ENCODE data around the gene PLA2G6. TPM values are rescaled to one million over a fixed set of nuclear protein-coding genes. Genes with fewer than 3 reads are reported as not detected.

PLA2G6 gene
- total RNA-seq, 1 experiment from 2014 or later = 24.1 TPM

DNA sequence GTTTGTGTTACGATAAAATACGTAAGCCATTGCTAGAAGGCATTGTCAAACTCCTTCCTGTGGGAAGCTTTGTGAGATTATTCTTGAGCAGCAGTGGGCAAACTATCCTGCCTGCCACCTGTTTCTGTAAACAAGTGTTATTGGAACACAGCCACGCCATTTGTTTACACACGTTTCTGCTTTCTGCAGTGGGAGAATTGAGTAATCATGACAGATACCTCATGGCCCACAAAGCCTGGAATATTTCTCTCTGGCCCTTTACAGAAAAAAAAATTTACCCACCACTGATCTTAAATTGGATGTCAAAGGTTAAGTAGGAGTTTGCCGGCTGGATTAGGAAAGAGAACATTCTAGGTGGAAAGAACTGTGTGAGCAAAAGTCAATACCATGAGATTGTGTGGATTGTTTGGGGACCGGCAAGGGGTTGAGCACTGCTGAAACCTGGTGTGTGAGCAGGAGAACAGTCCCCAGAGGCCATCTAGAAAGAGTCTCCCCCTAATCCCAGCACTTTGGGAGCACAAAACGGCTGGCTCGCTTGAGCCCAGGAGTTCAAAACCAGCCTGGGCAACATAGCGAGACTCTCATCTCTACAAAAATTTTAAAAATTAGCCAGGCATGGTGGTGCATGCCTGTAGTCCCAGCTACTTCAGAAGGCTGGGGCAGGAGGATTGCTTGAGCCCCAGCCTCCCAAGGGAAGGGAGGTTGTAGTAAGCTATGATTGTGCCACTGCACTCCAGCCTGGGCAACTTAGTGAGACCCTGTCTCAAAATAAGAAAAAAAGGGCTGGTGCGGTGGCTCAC is 6.0 kb upstream of the PLA2G6 start:
- no peak overlapping the region for H4K5ac ChIP-seq (ENCODE audit: insufficient read length, low read depth, low read length)
- H3K9ac ChIP-seq (ENCODE audit: extremely low read depth, insufficient read length, low read length) = no peak overlapping the region
- no peaks in the 10 kb centered on the region for H3K23me2 ChIP-seq (ENCODE audit: insufficient read length, low read depth, low read length, poor library complexity, severe bottlenecking)
- H3K27ac Mint-ChIP-seq = no peak overlapping the region
- H3K56ac ChIP-seq (ENCODE audit: insufficient read length, low read depth, low read length) = no peak overlapping the region
- H3K23ac ChIP-seq (ENCODE audit: insufficient read length, low read depth, low read length) = no peak overlapping the region
- no peak overlapping the region for H3K27ac ChIP-seq (ENCODE audit: insufficient read length, low read depth, low read length)
- no peak overlapping the region for H4K8ac ChIP-seq (replicated peaks; ENCODE audit: insufficient read length, low read depth, low read length)
- no peak overlapping the region for H2BK15ac ChIP-seq (ENCODE audit: low read depth, low read length)
- no CpG with 5 or more reads among the region's 10 CpGs for WGBS (ENCODE audit: extremely low coverage, insufficient read length, low lambda C conversion rate)
- H2BK5ac ChIP-seq (ENCODE audit: insufficient read length, low read length) = no peak overlapping the region
- no peak overlapping the region for H3K4ac ChIP-seq (ENCODE audit: low read depth, low read length)
- peaks cover 22% of the 10 kb centered on the region for H3K27me3 Mint-ChIP-seq (ENCODE audit: low read depth)
- H2BK120ac ChIP-seq (ENCODE audit: low read depth, low read length, poor library complexity, severe bottlenecking) = no peak overlapping the region
- H3K9me3 Mint-ChIP-seq = peaks cover 5 to 12% of the 10 kb centered on the region in 2 experiments
- no peak overlapping the region for H2BK20ac ChIP-seq (ENCODE audit: low read depth, low read length, poor library complexity, severe bottlenecking)
- no peak overlapping the region for H2AFZ ChIP-seq (ENCODE audit: low read length)
- H3K9me3 ChIP-seq (ENCODE audit: control insufficient read depth, low read depth, low read length) = no peaks in the 10 kb centered on the region
- H2AK5ac ChIP-seq (ENCODE audit: insufficient read length, low read length) = no peak overlapping the region
- no peak overlapping the region for H3K18ac ChIP-seq (ENCODE audit: insufficient read length, low read depth, low read length)
- H3K4me1 ChIP-seq (ENCODE audit: insufficient read depth, low read length) = no peaks in the 10 kb centered on the region
- no peak overlapping the region for H2BK12ac ChIP-seq (ENCODE audit: insufficient read length, low read depth, low read length)
- no peak for DNase-seq
- H3K4me1 Mint-ChIP-seq = peaks cover 7 to 19% of the 10 kb centered on the region in 2 experiments
- no peaks in the 10 kb centered on the region for H3K79me1 ChIP-seq (ENCODE audit: insufficient read depth, low read depth, low read length, poor library complexity, severe bottlenecking)
- H3K4me3 Mint-ChIP-seq = no peak overlapping the region
- no peak overlapping the region for H3T11ph ChIP-seq (ENCODE audit: low read length)
- TF ChIP-seq, protein P1, sequence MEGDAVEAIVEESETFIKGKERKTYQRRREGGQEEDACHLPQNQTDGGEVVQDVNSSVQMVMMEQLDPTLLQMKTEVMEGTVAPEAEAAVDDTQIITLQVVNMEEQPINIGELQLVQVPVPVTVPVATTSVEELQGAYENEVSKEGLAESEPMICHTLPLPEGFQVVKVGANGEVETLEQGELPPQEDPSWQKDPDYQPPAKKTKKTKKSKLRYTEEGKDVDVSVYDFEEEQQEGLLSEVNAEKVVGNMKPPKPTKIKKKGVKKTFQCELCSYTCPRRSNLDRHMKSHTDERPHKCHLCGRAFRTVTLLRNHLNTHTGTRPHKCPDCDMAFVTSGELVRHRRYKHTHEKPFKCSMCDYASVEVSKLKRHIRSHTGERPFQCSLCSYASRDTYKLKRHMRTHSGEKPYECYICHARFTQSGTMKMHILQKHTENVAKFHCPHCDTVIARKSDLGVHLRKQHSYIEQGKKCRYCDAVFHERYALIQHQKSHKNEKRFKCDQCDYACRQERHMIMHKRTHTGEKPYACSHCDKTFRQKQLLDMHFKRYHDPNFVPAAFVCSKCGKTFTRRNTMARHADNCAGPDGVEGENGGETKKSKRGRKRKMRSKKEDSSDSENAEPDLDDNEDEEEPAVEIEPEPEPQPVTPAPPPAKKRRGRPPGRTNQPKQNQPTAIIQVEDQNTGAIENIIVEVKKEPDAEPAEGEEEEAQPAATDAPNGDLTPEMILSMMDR (conservative IDR thresholded peaks at IDR 0.05) = no peak
- H4K91ac ChIP-seq (ENCODE audit: insufficient read length, low read depth, low read length) = no peak overlapping the region
- no peaks in the 10 kb centered on the region; the same call in 1 of the 2 replicates for H3K27me3 ChIP-seq (ENCODE audit: insufficient read depth, low read length)
- H3K14ac ChIP-seq (ENCODE audit: insufficient read depth, low read length) = no peak overlapping the region
- no peaks in the 10 kb centered on the region for H3K36me3 Mint-ChIP-seq (ENCODE audit: insufficient read depth in 1 of 3, low read depth in 3 of 3)
- H3K79me2 ChIP-seq (ENCODE audit: insufficient read depth, low read length) = no peaks in the 10 kb centered on the region
- no peak overlapping the region for H3K4me2 ChIP-seq (ENCODE audit: insufficient read depth, insufficient read length, low read length)
- H4K20me1 ChIP-seq (ENCODE audit: control insufficient read depth, insufficient read depth, insufficient read length) = no peaks in the 10 kb centered on the region

Data from H9 (cell line).